AG04449 (cell line): Measurements from ENCODE around the gene CFAP299.

Source experiments
- CTCF ChIA-PET: fragments of 350-600 bp; formaldehyde crosslinking; extraction: SDS; loops from one replicate; lab custom pipeline; 2021; ENCODE audit warnings: antibody characterized with exemption; lab: Yijun Ruan, JAX
- POLR2A ChIA-PET: fragments of 400-600, 350-600 bp; formaldehyde crosslinking; extraction: SDS; loops from one replicate; lab custom pipeline; 2020; ENCODE audit warnings: antibody characterized with exemption, inconsistent platforms; lab: Yijun Ruan, JAX
- DNase-seq: peaks from one replicate; pipeline ENCODE4 v3.0.0-alpha.2; 2010; ENCODE audit warnings: low read depth, low spot score
- H3K4me3 ChIP-seq: 2 replicates; pipeline ENCODE4 v1.5.1; 2011; ENCODE audit warnings: low read depth, mild to moderate bottlenecking, control low read depth, low read length
- TF ChIP-seq, protein P1 (sequence below): IDR thresholded peaks from one replicate; pipeline ENCODE4 v1.5.1; 2011; ENCODE audit warnings: mild to moderate bottlenecking, moderate library complexity, low read length, control low read depth, inconsistent platforms; ENCODE audit not compliant: insufficient read depth; ENCODE audit errors: missing control alignments

The CFAP299 gene

DNA sequence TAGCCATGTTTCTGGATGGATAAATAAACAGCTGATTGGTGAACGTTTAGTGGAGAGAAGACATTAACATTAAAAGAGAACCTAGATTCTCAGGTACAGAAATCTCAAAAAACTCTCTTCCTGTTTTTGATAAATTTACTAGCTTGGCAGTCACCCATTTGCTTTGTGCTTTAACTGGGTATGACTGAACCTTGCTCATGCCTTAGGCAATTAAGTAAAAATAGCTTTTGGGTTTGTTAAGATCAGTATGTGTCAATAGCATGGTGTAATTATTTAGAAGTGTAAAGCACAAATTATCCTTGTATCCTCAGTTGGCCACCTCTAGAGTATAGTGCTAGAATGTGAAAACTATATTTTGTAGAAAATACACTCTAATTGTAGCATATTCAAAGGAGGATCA, 200.0 kb downstream of the CFAP299 start:
- TF ChIP-seq, protein P1, sequence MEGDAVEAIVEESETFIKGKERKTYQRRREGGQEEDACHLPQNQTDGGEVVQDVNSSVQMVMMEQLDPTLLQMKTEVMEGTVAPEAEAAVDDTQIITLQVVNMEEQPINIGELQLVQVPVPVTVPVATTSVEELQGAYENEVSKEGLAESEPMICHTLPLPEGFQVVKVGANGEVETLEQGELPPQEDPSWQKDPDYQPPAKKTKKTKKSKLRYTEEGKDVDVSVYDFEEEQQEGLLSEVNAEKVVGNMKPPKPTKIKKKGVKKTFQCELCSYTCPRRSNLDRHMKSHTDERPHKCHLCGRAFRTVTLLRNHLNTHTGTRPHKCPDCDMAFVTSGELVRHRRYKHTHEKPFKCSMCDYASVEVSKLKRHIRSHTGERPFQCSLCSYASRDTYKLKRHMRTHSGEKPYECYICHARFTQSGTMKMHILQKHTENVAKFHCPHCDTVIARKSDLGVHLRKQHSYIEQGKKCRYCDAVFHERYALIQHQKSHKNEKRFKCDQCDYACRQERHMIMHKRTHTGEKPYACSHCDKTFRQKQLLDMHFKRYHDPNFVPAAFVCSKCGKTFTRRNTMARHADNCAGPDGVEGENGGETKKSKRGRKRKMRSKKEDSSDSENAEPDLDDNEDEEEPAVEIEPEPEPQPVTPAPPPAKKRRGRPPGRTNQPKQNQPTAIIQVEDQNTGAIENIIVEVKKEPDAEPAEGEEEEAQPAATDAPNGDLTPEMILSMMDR = no peak
- no peak for DNase-seq
- ChIA-PET POLR2A (no interaction called here), CTCF (no interaction called here)
- H3K4me3 ChIP-seq = no peak overlapping the region

DNA sequence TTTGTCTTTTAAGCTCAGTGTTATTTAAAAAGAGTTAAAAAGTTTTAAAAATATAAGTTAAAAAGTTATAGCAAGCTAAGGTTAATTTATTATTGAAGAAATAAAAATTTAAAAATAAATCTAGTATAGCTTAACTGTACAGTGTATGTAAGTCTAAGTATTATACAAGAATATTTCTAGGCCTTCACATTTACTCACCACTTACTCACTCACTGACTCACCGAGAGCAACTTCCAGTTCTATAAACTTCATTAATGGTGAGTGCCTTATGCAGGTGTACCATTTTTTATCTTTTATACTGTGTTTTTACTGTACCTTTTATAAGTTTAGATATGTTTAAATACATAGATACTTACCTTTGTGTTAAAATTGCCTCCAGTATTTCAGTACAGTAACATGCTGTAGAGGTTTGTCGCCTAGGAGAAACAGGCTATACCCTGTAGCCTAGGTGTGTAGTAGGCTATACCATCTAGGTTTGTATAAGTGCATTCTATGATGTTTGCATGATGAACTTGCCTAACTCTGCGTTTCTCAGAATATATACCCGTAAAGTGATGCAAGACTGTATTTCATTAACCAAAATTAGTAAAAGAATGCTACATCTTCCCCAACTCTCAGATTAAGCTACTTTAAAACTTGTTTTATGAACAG, 202.9 kb downstream of the CFAP299 start:
- POLR2A ChIA-PET = no interaction called here
- H3K4me3 ChIP-seq = no peak overlapping the region
- no peak for DNase-seq
- CTCF ChIA-PET = interaction anchor here (1.1 kb wide), 1 partner anchor 176 kb away, joined by 3 read pairs; no protein-coding TSS in a partner anchor
- TF ChIP-seq, protein P1 = no peak

DNA sequence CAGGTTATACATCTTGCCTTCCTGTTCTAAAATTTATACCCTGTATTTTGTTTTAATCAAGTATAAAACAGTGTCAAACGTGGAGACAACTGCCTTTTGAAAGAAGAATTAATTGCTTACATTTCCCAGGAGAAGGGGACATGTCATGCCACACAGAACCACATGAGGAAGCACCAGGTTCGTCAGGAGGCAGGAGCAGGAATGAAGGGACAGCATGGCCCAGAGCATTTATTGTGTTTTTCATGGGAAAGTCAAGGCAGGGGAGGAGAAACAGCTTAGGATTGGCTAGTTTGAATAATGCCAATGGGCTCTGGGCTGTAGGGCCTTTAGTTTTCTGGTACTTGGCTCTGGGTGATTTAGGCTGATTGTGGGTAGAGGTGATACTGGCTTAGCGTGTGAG, 203.7 kb downstream of the CFAP299 start:
- POLR2A ChIA-PET = no interaction called here
- TF ChIP-seq, protein P1 = no peak
- DNase-seq = no peak
- H3K4me3 ChIP-seq = no peak overlapping the region
- CTCF ChIA-PET = interaction anchor here (1.1 kb wide), 1 partner anchor 176 kb away, joined by 3 read pairs; no protein-coding TSS in a partner anchor

DNA sequence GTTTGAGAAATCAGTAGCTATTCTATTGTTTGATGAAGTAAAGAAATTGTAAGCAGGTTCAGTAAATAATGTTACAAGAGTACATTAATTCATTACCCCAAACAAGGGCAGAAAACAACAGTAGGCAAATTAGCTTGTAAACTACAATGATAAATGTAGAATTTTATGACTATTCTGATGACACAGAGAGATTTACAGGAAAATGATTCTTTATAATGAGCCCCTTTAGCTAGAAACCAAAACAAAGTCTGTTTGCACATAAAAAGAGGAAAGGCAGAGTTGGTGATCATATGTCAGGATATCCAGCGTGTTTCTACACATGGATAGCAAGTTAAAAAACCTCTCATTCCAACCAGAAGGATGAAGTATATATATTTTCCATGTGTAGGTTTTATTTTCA, 204.8 kb downstream of the CFAP299 start:
- DNase-seq = no peak
- POLR2A ChIA-PET = no interaction called here
- CTCF ChIA-PET = interaction anchor here (0.9 kb wide), 1 partner anchor 174 kb away, joined by 3 read pairs; no protein-coding TSS in a partner anchor

DNA sequence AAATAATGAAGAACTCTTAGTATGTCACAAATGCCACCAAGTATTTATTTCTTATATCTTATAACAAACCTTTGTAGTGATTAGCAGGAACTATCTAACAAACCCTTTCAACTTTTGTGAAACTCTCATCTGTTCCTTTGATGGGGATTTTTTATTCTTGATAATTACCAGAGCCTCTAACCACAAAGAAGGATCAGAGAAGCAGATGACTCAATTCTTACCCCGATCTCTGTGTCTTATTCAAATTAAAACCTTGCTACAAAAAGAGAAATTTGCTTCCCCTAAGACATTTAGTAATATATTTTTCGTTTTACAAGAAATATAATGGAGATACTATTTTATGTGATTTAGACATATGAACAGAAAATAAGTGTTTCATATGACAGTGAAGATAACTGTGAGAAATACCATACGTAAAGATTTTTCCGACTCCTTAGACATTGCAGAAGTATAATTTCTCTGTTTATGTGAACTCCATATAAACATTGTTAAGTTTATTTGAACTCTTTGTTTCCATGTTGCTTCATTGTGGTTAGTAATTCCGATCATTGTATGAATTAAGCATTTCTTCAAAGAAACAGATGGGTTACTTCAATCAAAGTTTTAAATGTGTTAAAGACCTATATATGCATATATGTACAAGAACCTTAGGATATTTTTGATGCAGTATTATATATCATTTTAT, 205.4 kb downstream of the CFAP299 start:
- CTCF ChIA-PET = interaction anchor here (0.9 kb wide), 1 partner anchor 175 kb away, joined by 3 read pairs; no protein-coding TSS in a partner anchor
- TF ChIP-seq, protein P1 = no peak
- POLR2A ChIA-PET = no interaction called here

More for the DNA sequence above, 204.8 kb downstream of the CFAP299 start:
- no peak overlapping the region for H3K4me3 ChIP-seq
- TF ChIP-seq, protein P1 = no peak

DNA sequence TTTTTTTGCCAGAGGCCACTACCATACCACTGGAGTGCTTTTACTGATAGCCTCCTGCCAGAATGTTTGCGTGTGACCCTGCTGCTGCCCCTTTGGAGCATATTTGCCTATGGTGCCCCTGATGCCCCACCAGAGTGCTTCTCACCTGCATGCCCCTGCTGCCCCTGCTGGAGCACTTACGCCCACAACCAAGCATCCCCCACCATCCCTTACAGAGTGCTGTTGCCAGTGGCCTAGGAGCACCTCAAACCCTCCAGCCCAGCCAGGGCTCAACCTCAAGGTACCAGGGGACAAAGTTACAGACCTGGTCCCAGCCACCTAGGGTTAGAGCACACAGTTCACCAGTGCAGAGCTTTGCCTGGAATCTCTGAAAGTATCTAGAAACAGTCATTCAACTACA, 207.2 kb downstream of the CFAP299 start:
- no peak for DNase-seq
- H3K4me3 ChIP-seq = no peak overlapping the region
- TF ChIP-seq, protein P1 = no peak
- POLR2A ChIA-PET = no interaction called here
- CTCF ChIA-PET = no interaction called here

More for the DNA sequence above, 205.4 kb downstream of the CFAP299 start:
- H3K4me3 ChIP-seq = no peak overlapping the region
- no peak for DNase-seq
